GM12873 (cell line): ENCODE measurements around the gene TUBA3D.

ENCODE experiments used
- TF ChIP-seq, protein P1 (sequence below): IDR thresholded peaks from 2 replicates; pipeline ENCODE4 v1.5.1; 2012; ENCODE audit warnings: low read depth, mild to moderate bottlenecking, moderate library complexity, low read length, control low read depth; ENCODE audit not compliant: insufficient read depth; ENCODE audit errors: missing control alignments

Gene TUBA3D

GRCh38 chr2:131493199-131493968 lies 17.5 kb downstream of the TUBA3D start:
- TF ChIP-seq, protein P1, sequence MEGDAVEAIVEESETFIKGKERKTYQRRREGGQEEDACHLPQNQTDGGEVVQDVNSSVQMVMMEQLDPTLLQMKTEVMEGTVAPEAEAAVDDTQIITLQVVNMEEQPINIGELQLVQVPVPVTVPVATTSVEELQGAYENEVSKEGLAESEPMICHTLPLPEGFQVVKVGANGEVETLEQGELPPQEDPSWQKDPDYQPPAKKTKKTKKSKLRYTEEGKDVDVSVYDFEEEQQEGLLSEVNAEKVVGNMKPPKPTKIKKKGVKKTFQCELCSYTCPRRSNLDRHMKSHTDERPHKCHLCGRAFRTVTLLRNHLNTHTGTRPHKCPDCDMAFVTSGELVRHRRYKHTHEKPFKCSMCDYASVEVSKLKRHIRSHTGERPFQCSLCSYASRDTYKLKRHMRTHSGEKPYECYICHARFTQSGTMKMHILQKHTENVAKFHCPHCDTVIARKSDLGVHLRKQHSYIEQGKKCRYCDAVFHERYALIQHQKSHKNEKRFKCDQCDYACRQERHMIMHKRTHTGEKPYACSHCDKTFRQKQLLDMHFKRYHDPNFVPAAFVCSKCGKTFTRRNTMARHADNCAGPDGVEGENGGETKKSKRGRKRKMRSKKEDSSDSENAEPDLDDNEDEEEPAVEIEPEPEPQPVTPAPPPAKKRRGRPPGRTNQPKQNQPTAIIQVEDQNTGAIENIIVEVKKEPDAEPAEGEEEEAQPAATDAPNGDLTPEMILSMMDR, result no peak

- TF ChIP-seq, protein P1, result no peak
These were observed 33.7 kb downstream of the TUBA3D start for GRCh38 chr2:131509615-131510014.

DNA sequence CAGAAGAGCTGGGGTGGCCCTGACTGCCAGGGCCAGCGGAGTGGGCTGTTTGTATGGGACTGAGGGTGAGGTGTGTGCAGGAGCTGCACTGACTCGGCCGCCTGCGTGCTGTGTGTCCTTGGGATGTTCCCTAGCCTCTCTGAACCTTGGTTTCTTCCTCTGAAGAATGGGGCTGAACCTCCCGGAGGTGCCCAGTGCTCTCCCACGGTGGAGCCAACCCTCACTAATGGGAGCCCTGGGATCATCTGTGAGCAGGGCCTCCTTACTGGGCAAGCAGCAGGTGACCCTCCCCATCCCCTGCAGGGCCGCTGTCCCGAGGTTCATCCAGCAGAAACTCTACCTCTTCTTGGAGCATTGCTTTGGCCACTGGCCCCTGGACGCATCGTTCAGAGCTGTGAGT lies 40.1 kb downstream of the TUBA3D start:
- TF ChIP-seq, protein P1, result no peak

GRCh38 chr2:131516621-131517020 lies 40.7 kb downstream of the TUBA3D start:
- TF ChIP-seq, protein P1, result peak; percentile 42

GRCh38 chr2:131517106-131517831 lies 41.4 kb downstream of the TUBA3D start:
- TF ChIP-seq, protein P1, result no peak

GRCh38 chr2:131519466-131519865 lies 43.5 kb downstream of the TUBA3D start:
- TF ChIP-seq, protein P1, result no peak

- TF ChIP-seq, protein P1, result no peak
These were observed 44.6 kb downstream of the TUBA3D start for GRCh38 chr2:131520526-131520925.
